Activated naive CD4-positive, alpha-beta T cell treated with anti-CD3 and anti-CD28 coated beads, Interleukin-2, amount 50 U/mL, for 72 hours (primary cell): Measurements from ENCODE around the gene RXRA. TPM values are rescaled to one million over a fixed set of nuclear protein-coding genes. Genes with fewer than 3 reads are reported as not detected.

Experiments
- ATAC-seq, 2 donors: fragments of 150-1000 bp; cut with Tn5 transposase; 2 replicates each; pipeline ENCODE4 v1.10.0; 2021; ENCODE audit warnings: mild to moderate bottlenecking in 2 of 2, moderate library complexity in 2 of 2
- DNase-seq, 2 donors: peaks; one replicate each; pipeline ENCODE4 v3.0.0; 2021 to 2022; ENCODE audit warnings: low spot score in 2 of 2
- H3K27ac Mint-ChIP-seq, 2 donors: one replicate each; pipeline ENCODE4 v1.8.0; 2022; ENCODE audit warnings: mild to moderate bottlenecking in 2 of 2, mixed read lengths in 2 of 2
- H3K36me3 Mint-ChIP-seq, 2 donors: one replicate each; pipeline ENCODE4 v1.8.0; 2022; ENCODE audit warnings: mixed read lengths in 2 of 2
- H3K9me3 Mint-ChIP-seq, 2 donors: one replicate each; pipeline ENCODE4 v1.8.0; 2022; ENCODE audit warnings: mixed read lengths in 2 of 2
- total RNA-seq, 2 donors: library from RNA; stranded (reverse); gene quantifications; one replicate each; pipeline ENCODE4 v1.2.3, GENCODE V29; 2022

Gene RXRA
- total RNA-seq, 2 donors from 2014 or later: 0.25 to 7.9 TPM

GRCh38 chr9:134338394-134339182, 12.3 kb downstream of the RXRA start:
- Mint-ChIP-seq H3K36me3 (no peaks in the 10 kb centered on the region), H3K27ac (no peak overlapping the region), H3K9me3 (no peaks in the 10 kb centered on the region)
- DNase-seq (no peak), ATAC-seq (no peak)

GRCh38 chr9:134339183-134339806, 13.0 kb downstream of the RXRA start:
- no peak for DNase-seq
- Mint-ChIP-seq H3K27ac (no peak overlapping the region), H3K9me3 (no peaks in the 10 kb centered on the region), H3K36me3 (no peaks in the 10 kb centered on the region)
- no peak for ATAC-seq

DNA sequence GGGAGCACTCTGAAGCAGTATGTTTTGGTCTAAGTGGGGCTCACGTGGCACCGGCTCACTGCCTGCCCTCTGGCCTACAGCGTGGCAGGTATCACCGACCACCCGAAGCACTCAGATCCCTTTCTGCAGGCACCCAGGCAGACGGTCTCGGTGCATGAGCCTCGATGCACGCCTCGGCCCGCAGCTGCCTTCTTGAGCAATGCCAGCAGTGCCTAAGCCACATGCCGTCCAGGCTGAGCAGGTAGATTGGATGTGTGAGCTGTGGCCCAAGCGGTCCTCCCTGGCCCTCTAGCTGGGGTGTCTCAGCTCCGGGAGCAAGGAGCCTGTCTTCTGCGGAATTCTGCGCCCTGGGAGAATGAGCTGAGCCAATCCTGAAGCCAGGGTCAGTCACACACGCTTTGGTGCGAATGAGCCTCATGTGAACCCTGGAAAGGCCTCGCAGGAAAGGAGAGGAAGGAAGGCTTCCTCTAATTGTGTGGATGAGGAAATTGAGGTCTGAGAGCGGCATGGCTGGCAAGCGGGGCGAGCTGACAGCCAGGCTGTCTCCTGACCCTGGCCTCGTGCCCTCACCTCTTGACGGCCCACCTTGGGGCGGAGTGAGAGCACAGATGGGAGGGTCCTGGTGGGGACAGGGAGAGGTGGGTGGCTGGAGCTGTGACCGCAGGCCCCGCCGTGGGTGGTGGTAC, 14.4 kb downstream of the RXRA start:
- no peak for ATAC-seq
- no peak overlapping the region for H3K27ac Mint-ChIP-seq
- no peaks in the 10 kb centered on the region for H3K36me3 Mint-ChIP-seq
- DNase-seq: no peak
- H3K9me3 Mint-ChIP-seq: no peaks in the 10 kb centered on the region

- Mint-ChIP-seq H3K27ac (no peak overlapping the region), H3K9me3 (no peaks in the 10 kb centered on the region), H3K36me3 (no peaks in the 10 kb centered on the region)
- ATAC-seq (no peak), DNase-seq (no peak)
Measured at GRCh38 chr9:134341306-134341705, 15.1 kb downstream of the RXRA start.

DNA sequence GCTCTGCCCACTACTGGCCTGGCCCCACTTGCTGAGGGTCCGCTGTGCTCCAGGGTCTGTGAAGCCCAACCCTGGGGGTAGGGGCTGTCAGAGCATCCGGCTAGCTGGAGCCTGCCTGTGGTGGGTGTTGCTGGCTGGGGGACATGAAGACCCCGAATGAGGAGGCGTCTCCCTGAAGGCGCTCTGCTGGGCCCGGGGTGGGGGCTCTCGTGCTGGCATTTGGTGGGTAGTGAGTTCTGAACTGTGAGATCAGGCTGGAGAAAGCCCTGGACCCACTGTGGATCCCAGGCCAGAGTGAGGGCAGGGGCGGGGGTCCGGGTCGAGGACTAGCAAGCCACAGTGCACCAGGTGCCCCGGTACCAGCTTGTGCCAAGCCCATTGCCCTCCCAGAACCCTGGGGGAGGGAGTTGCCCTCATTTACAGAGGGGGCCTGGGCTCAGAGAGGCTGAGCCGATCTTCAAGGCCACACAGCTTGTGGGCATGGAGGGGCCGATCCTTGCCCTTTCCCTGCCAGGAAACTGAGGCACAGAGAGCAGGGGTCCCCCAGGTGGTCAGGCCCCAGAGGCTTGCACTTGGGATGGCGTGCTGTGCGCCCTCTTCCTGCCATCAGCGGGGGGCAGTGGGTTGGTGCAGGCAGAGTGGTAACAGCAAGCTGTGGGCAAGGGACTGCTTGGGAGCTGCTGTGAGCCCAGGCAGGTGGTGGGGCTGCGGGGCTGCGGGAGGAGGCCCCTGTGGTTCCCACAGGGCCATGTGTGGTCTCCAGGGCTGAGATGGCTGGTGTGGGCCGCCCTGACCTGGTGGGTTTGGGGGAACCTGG, 15.9 kb downstream of the RXRA start:
- no peak for DNase-seq
- H3K9me3 Mint-ChIP-seq: no peaks in the 10 kb centered on the region
- H3K36me3 Mint-ChIP-seq: no peaks in the 10 kb centered on the region
- H3K27ac Mint-ChIP-seq: no peak overlapping the region
- no peak for ATAC-seq

- no peaks in the 10 kb centered on the region for H3K9me3 Mint-ChIP-seq
- H3K27ac Mint-ChIP-seq: no peak overlapping the region
- DNase-seq (no peak), ATAC-seq (no peak)
- no peaks in the 10 kb centered on the region for H3K36me3 Mint-ChIP-seq
Measured at GRCh38 chr9:134342746-134343115, 16.5 kb downstream of the RXRA start.

- DNase-seq (no peak), ATAC-seq (no peak)
- no peaks in the 10 kb centered on the region for H3K36me3 Mint-ChIP-seq
- H3K9me3 Mint-ChIP-seq: no peaks in the 10 kb centered on the region
- no peak overlapping the region for H3K27ac Mint-ChIP-seq
Measured at GRCh38 chr9:134343637-134344036, 17.4 kb downstream of the RXRA start.

- H3K27ac Mint-ChIP-seq: no peak overlapping the region
- H3K36me3 Mint-ChIP-seq: no peaks in the 10 kb centered on the region
- no peaks in the 10 kb centered on the region for H3K9me3 Mint-ChIP-seq
- no peak for DNase-seq
- ATAC-seq: no peak
Measured at GRCh38 chr9:134344068-134344799, 18.0 kb downstream of the RXRA start.

DNA sequence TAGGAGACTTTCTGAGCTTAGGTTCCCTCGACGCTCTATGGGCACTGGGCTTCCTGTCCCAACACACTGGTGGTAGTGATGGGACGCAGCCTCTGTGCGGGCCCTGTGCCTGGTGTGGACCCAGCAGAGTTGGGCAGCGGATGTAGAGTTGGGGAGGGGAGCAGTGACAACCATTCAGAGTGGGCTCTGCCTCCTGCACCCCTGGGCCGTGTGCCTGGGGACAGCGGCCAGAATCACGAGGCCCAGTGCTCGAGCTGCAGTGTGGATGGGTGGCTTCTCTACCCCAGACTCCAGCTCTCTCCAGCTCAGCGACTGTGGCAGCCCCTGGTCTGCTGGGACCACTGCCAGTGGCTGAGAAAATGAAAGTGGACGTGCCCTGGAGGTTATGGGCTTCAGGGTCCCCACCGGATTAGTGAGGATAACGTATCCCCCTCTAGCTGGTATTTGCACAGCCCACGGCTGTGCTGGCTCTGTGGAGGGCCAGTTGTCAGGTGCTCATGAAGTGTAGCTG, 18.6 kb downstream of the RXRA start:
- no peaks in the 10 kb centered on the region for H3K9me3 Mint-ChIP-seq
- H3K27ac Mint-ChIP-seq: no peak overlapping the region
- DNase-seq (no peak), ATAC-seq (no peak)
- no peaks in the 10 kb centered on the region for H3K36me3 Mint-ChIP-seq

GRCh38 chr9:134345737-134346136, 19.5 kb downstream of the RXRA start:
- no peak for ATAC-seq
- H3K27ac Mint-ChIP-seq: no peak overlapping the region

DNA sequence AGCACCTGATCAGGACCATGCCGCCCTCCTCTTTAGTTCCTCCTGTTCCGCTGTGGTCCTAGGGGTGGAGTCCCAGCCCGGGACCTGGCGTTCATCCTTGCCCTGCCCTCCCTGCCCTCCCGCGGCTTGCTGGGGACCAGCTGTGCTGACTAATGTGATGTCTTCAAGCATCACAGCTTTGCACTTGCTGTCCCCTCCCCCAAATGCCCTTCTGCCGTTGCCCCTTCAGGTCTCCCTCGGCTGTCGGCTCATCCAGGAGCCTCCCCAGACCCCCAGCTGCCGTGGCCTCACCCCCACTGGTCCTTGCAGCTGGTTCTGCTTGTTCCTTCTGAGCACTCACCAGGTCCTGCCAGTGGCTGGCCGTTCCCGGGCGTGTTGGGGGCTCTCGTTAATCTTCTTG, 19.9 kb downstream of the RXRA start:
- ATAC-seq: no peak
- Mint-ChIP-seq H3K36me3 (no peaks in the 10 kb centered on the region), H3K9me3 (no peaks in the 10 kb centered on the region), H3K27ac (no peak overlapping the region)
- no peak for DNase-seq

More at GRCh38 chr9:134345737-134346136, 19.5 kb downstream of the RXRA start:
- Mint-ChIP-seq H3K36me3 (no peaks in the 10 kb centered on the region), H3K9me3 (no peaks in the 10 kb centered on the region)
- no peak for DNase-seq

GRCh38 chr9:134346840-134347583, 20.8 kb downstream of the RXRA start:
- no peaks in the 10 kb centered on the region for H3K9me3 Mint-ChIP-seq
- DNase-seq (no peak), ATAC-seq (no peak)
- no peaks in the 10 kb centered on the region for H3K36me3 Mint-ChIP-seq
- no peak overlapping the region for H3K27ac Mint-ChIP-seq

- H3K36me3 Mint-ChIP-seq: no peaks in the 10 kb centered on the region
- DNase-seq (no peak), ATAC-seq (no peak)
- no peak overlapping the region for H3K27ac Mint-ChIP-seq
- H3K9me3 Mint-ChIP-seq: no peaks in the 10 kb centered on the region
Measured at GRCh38 chr9:134347996-134348395, 21.7 kb downstream of the RXRA start.

- Mint-ChIP-seq H3K36me3 (no peaks in the 10 kb centered on the region), H3K27ac (no peak overlapping the region), H3K9me3 (no peaks in the 10 kb centered on the region)
- ATAC-seq: no peak
- no peak for DNase-seq
Measured at GRCh38 chr9:134348404-134349155, 22.3 kb downstream of the RXRA start.

- ATAC-seq (no peak), DNase-seq (no peak)
- Mint-ChIP-seq H3K27ac (no peak overlapping the region), H3K9me3 (no peaks in the 10 kb centered on the region), H3K36me3 (no peaks in the 10 kb centered on the region)
Measured at GRCh38 chr9:134349936-134350335, 23.7 kb downstream of the RXRA start.
